KMS-11 (cell line): ENCODE results near the gene MASP2.
"Not testable (repeated sequence)": the region's sequence is repeated elsewhere in the genome, so short reads cannot be mapped to it uniquely, and the experiment has no call there.

Source experiments
- H2AFZ ChIP-seq: fragments of 200-600 bp; sonication (generic); 2 replicates; pipeline ENCODE4 v1.6.1; 2016; ENCODE audit warnings: antibody characterized with exemption, mixed run types, low read depth
- H3K27ac ChIP-seq: fragments of 200-600 bp; sonication (generic); 2 replicates; pipeline ENCODE4 v1.6.1; 2016; ENCODE audit warnings: mild to moderate bottlenecking, mixed run types
- H3K27me3 ChIP-seq: fragments of 200-600 bp; sonication (generic); 2 replicates; pipeline ENCODE4 v1.6.1; 2017; ENCODE audit warnings: mild to moderate bottlenecking, low read depth, mixed run types, moderate library complexity; ENCODE audit not compliant: insufficient read depth
- H3K36me3 ChIP-seq: fragments of 200-600 bp; sonication (generic); 2 replicates; pipeline ENCODE4 v1.6.1; 2017; ENCODE audit warnings: mild to moderate bottlenecking, mixed run types; ENCODE audit not compliant: insufficient read depth
- H3K4me1 ChIP-seq: fragments of 200-600 bp; sonication (generic); 2 replicates; pipeline ENCODE4 v1.6.1; 2016; ENCODE audit warnings: mild to moderate bottlenecking, low read depth, mixed run types; ENCODE audit not compliant: poor library complexity, severe bottlenecking
- H3K4me2 ChIP-seq: fragments of 200-600 bp; sonication (generic); 2 replicates; pipeline ENCODE4 v1.7.0; 2016; ENCODE audit warnings: mild to moderate bottlenecking, mixed run types
- H3K4me3 ChIP-seq: fragments of 200-600 bp; sonication (generic); IDR thresholded peaks from 2 replicates; pipeline ENCODE4 v1.6.1; 2017; ENCODE audit warnings: low read depth, low read length, mixed read lengths; ENCODE audit not compliant: insufficient read depth
- H3K79me2 ChIP-seq: fragments of 200-600 bp; sonication (generic); 2 replicates; pipeline ENCODE4 v1.6.1; 2016; ENCODE audit warnings: low read depth, mixed run types; ENCODE audit not compliant: insufficient read depth
- H3K9ac ChIP-seq: fragments of 200-600 bp; sonication (generic); 2 replicates; pipeline ENCODE4 v1.6.1; 2016; ENCODE audit warnings: mild to moderate bottlenecking, mixed run types
- H4K20me1 ChIP-seq: fragments of 200-600 bp; sonication (generic); 2 replicates; pipeline ENCODE4 v1.6.1; 2016; ENCODE audit warnings: mild to moderate bottlenecking, mixed run types; ENCODE audit not compliant: insufficient read depth
- CTCF ChIP-seq: fragments of 200-600 bp; sonication (generic); conservative IDR thresholded peaks from 2 replicates; pipeline ENCODE4 v1.6.1; 2017; ENCODE audit warnings: low read depth, mild to moderate bottlenecking, antibody characterized with exemption, low read length, moderate library complexity, mixed read lengths

Gene MASP2

DNA sequence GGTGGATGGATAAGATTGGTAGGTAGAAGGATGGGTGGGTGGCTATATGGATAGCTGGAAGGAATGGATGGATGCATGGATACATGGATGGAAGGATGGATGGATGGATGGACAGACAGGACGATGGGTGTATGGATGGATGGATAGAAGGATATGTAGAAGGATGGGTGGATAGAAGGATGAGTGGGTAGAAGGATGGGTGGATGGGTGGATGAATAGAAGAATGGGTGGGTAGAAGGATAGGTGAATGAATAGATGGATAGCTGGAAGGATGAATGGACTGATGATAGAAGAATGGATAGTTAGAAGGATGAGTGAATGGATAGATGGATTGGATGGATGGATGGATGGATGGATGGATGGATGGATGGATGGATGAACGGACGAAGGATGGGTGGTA is 5.0 kb downstream of the MASP2 start:
- no peak overlapping the region for H3K4me3 ChIP-seq

GRCh38 chr1:11041048-11041447 is 6.0 kb downstream of the MASP2 start:
- TF ChIP-seq CTCF, result no peak
- no peaks in the 10 kb centered on the region for H3K4me1 ChIP-seq
- no peak overlapping the region for H3K4me3 ChIP-seq
- H3K4me2 ChIP-seq, result no peak overlapping the region
- no peaks in the 10 kb centered on the region for H4K20me1 ChIP-seq
- no peak overlapping the region for H3K27ac ChIP-seq
- H3K9ac ChIP-seq, result no peak overlapping the region
- no peaks in the 10 kb centered on the region for H3K79me2 ChIP-seq
- no peak overlapping the region for H2AFZ ChIP-seq
- no peaks in the 10 kb centered on the region for H3K36me3 ChIP-seq
- peaks cover 26% of the 10 kb centered on the region; the same call in 1 of the 2 replicates for H3K27me3 ChIP-seq

More for the DNA sequence above, 5.0 kb downstream of the MASP2 start:
- H3K27ac ChIP-seq, result no peak overlapping the region
- no peak overlapping the region for H3K4me2 ChIP-seq
- H3K36me3 ChIP-seq, result no peaks in the 10 kb centered on the region
- no peak overlapping the region for H2AFZ ChIP-seq
- no peak overlapping the region for H3K9ac ChIP-seq
- TF ChIP-seq CTCF, result no peak
- H3K4me1 ChIP-seq, result no peaks in the 10 kb centered on the region
- H4K20me1 ChIP-seq, result no peaks in the 10 kb centered on the region
- H3K27me3 ChIP-seq, result peaks cover 21% of the 10 kb centered on the region; the same call in 1 of the 2 replicates
- H3K79me2 ChIP-seq, result no peaks in the 10 kb centered on the region

GRCh38 chr1:11040105-11040429 is 7.0 kb downstream of the MASP2 start:
- H3K4me1 ChIP-seq, H3K36me3 ChIP-seq, H3K79me2 ChIP-seq, H3K4me3 ChIP-seq, H4K20me1 ChIP-seq, H3K9ac ChIP-seq, H3K27ac ChIP-seq, H3K4me2 ChIP-seq, H2AFZ ChIP-seq: not testable (repeated sequence)
- H3K27me3 ChIP-seq, result peaks cover 26% of the 10 kb centered on the region; the same call in 1 of the 2 replicates

GRCh38 chr1:11039351-11040104 is 7.5 kb downstream of the MASP2 start:
- Histone ChIP-seq H3K79me2 (no peaks in the 10 kb centered on the region), H3K27ac (no peak overlapping the region), H3K27me3 (peaks cover 26% of the 10 kb centered on the region; the same call in 1 of the 2 replicates), H3K4me1 (no peaks in the 10 kb centered on the region), H4K20me1 (no peaks in the 10 kb centered on the region), H3K9ac (no peak overlapping the region), H2AFZ (no peak overlapping the region), H3K4me2 (no peak overlapping the region), H3K36me3 (no peaks in the 10 kb centered on the region), H3K4me3 (no peak overlapping the region)
- TF ChIP-seq CTCF, result no peak

- Histone ChIP-seq H4K20me1 (no peaks in the 10 kb centered on the region), H3K79me2 (no peaks in the 10 kb centered on the region), H3K36me3 (no peaks in the 10 kb centered on the region), H3K27me3 (peaks cover 18% of the 10 kb centered on the region; the same call in 1 of the 2 replicates), H3K27ac (no peak overlapping the region), H3K4me3 (no peak overlapping the region), H3K4me1 (no peaks in the 10 kb centered on the region), H2AFZ (peak overlapping the region; percentile 7; the same call in 1 of the 2 replicates), H3K4me2 (no peak overlapping the region), H3K9ac (no peak overlapping the region)
- TF ChIP-seq CTCF, result peak; percentile 99
Observed at GRCh38 chr1:11037740-11038182, 9.3 kb downstream of the MASP2 start.

DNA sequence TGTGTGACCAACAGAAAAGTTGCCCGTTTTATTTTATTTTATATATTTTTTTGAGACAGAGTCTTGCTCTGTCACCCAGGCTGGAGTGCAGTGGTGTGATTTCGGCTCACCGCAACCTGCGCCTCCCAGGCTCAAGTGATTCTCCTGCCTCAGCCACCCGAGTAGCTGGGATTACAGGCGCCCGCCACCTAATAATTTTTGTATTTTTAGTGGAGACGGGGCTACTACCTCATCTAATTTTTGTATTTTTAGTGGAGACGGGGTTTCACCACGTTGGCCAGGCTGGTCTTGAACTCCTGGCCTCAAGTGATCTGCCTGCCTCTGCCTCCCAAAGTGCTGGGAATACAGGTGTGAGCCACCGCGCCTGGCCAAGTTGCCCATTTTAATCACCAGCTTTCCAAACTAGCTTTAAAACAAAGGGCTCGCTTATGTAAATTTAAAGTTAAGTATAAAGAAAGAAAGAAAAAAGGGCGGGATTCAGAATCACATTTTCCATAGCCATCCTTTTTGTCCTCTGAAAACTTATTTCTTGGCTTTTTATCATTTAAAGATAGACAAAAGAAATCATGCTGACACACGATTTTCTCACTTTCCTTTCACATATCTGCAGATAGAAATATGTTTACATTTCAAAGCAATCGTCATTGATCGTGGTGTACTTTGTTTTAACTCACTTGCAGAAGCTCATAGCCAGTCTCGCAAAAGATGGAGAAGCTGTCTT is 9.9 kb downstream of the MASP2 start:
- not testable (repeated sequence) for H4K20me1 ChIP-seq, H3K4me3 ChIP-seq, H3K9ac ChIP-seq, H3K4me1 ChIP-seq, H3K79me2 ChIP-seq, H3K4me2 ChIP-seq, H2AFZ ChIP-seq, H3K36me3 ChIP-seq, H3K27ac ChIP-seq
- peaks cover 16% of the 10 kb centered on the region; the same call in 1 of the 2 replicates for H3K27me3 ChIP-seq
